ENCODE results near the gene FBXO42. TPM values are rescaled to one million over a fixed set of nuclear protein-coding genes. Genes with fewer than 3 reads are reported as not detected.

The FBXO42 gene
- total RNA-seq, 4 donors from 2014 or later = 22.0 to 52.6 (median 35.3) TPM

DNA sequence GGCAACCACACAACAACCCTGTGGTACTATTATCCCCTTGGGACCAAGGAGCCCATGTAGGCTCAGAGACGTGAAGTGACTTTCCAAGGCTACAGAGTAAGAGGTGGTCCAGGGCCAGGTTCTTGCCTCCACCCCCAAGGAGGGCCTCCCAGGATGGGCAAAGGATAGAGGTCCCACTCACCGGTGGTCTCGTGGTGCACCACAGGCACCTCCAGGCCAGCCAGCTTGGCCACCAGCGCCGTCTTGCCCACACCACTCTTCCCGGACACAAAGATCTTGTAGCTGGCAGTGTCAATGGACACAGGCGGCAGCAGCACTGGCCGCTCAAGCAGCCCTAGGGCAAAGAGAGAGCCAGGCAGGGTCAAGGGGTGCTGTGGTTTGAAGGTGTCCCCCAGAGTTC lies 118.8 kb downstream of the FBXO42 start:
- DNase-seq (ENCODE audit: extremely low spot score) = no peak
- WGBS = 100% methylated on average over 5 of the region's 8 CpGs
- H3K4me3 ChIP-seq = no peak overlapping the region

DNA sequence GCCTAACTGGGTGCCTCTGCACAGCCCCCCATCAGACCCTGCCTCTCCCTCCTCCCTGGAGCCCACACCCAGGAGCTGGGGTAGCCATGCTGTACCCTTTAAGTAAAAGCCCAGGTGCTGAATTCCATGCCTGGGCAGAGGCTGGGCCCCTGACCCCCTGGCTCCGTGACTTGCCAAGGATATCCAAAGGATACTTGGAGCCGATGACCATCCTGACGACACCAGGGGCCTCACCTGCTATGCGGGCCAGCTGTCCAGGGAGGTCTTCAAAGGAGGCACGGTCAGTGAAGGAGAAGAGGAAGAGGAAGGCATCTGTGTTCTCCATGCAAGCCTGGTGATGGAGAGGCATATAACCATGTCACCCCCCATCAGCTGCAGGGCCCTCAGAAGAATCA lies 120.0 kb downstream of the FBXO42 start:
- no peak for DNase-seq (ENCODE audit: extremely low spot score)
- H3K36me3 ChIP-seq = peaks cover 0 to 22% (median 8%) of the 10 kb centered on the region in 4 donors
- no peak overlapping the region for H3K27ac ChIP-seq (replicated peaks in 1 of 4)
- H3K4me1 ChIP-seq = peaks cover 12 to 25% (median 22%) of the 10 kb centered on the region in 4 donors
- intact Hi-C loops (cut with DNase I) = no loop called here
- WGBS = 100% methylated on average over 3 of the region's 5 CpGs
- H3K4me3 ChIP-seq = no peak overlapping the region
- TF ChIP-seq POLR2AphosphoS5 (IDR thresholded peaks at IDR 0.05) = no peak
- no peak for TF ChIP-seq POLR2A (IDR thresholded peaks at IDR 0.05; ENCODE audit: low read depth)
- TF ChIP-seq EP300 (IDR thresholded peaks at IDR 0.05) = no peak
- TF ChIP-seq, protein P1, sequence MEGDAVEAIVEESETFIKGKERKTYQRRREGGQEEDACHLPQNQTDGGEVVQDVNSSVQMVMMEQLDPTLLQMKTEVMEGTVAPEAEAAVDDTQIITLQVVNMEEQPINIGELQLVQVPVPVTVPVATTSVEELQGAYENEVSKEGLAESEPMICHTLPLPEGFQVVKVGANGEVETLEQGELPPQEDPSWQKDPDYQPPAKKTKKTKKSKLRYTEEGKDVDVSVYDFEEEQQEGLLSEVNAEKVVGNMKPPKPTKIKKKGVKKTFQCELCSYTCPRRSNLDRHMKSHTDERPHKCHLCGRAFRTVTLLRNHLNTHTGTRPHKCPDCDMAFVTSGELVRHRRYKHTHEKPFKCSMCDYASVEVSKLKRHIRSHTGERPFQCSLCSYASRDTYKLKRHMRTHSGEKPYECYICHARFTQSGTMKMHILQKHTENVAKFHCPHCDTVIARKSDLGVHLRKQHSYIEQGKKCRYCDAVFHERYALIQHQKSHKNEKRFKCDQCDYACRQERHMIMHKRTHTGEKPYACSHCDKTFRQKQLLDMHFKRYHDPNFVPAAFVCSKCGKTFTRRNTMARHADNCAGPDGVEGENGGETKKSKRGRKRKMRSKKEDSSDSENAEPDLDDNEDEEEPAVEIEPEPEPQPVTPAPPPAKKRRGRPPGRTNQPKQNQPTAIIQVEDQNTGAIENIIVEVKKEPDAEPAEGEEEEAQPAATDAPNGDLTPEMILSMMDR (IDR thresholded peaks at IDR 0.05) = no peak
- H3K27me3 ChIP-seq = peaks cover 0 to 22% (median 13%) of the 10 kb centered on the region in 4 donors
- peaks cover 0 to 2% (median 0%) of the 10 kb centered on the region in 4 donors for H3K9me3 ChIP-seq

More for the DNA sequence above, 118.8 kb downstream of the FBXO42 start:
- no peak overlapping the region for H3K27ac ChIP-seq (replicated peaks in 1 of 4)
- H3K27me3 ChIP-seq = peaks cover 0 to 11% (median 3%) of the 10 kb centered on the region in 4 donors
- H3K4me1 ChIP-seq = peaks cover 16 to 27% (median 22%) of the 10 kb centered on the region in 4 donors
- intact Hi-C loops (cut with DNase I) = no loop called here
- no peaks in the 10 kb centered on the region for H3K9me3 ChIP-seq
- H3K36me3 ChIP-seq = peaks cover 0 to 22% (median 8%) of the 10 kb centered on the region in 4 donors
- TF ChIP-seq, protein P1 (IDR thresholded peaks at IDR 0.05) = no peak
- no peak for TF ChIP-seq POLR2AphosphoS5 (IDR thresholded peaks at IDR 0.05)
- no peak for TF ChIP-seq EP300 (IDR thresholded peaks at IDR 0.05)
- no peak for TF ChIP-seq POLR2A (IDR thresholded peaks at IDR 0.05; ENCODE audit: low read depth)

DNA sequence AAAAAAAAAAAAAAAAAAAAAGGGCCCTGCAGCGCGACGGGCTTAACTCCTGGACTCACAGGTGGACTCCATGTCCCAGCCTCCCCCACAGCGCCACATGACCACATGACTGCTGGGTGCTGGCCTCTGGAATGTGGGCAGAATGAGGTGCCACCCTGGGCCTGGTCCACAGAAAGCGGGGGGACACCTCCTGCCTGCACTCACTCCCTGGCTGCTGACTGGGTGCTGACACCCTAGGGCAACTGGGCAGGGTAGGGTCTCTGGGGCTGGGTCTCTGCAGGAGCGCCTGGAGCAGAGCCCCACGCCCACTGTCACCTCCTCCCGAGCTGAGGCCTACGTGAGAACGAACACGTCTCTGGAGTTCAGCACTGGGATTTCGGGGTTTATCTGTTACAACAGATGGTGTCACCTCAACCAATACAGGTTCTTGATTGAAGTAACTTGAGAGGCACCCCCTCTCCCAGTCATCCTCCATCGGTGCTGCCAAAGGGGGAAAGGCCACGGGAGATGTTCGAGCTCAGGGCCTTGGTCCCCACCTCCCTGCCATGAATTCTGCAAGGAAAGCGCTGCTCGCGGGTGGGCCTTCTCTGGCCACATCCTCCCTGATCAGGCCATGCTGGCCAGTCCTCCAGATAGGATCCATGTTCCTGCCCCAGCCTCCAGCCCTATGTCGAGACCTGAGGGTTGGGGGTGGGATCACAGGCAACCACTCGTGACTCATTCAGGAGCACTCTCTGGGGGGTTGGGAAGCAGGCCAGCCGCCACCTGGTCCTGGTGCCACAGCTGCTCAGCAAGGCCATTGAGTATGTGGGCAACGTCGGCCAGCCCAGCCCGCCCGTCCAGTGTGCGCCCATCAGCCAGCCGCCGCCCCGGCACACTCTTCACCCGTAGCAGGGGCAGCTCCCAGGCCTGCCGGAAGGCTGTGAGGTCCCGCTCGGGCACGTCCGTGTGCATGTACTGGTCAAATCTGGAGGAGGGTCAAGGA lies 120.7 kb downstream of the FBXO42 start:
- peaks cover 0 to 9% (median 0%) of the 10 kb centered on the region in 4 donors for H3K9me3 ChIP-seq
- intact Hi-C loops (cut with DNase I) = no loop called here
- no peak overlapping the region for H3K27ac ChIP-seq (replicated peaks in 1 of 4)
- no peak for DNase-seq (ENCODE audit: extremely low spot score)
- peaks cover 18 to 27% (median 24%) of the 10 kb centered on the region in 4 donors for H3K4me1 ChIP-seq
- H3K4me3 ChIP-seq = no peak overlapping the region
- TF ChIP-seq POLR2A (IDR thresholded peaks at IDR 0.05; ENCODE audit: low read depth) (no peak), EP300 (IDR thresholded peaks at IDR 0.05) (no peak), POLR2AphosphoS5 (IDR thresholded peaks at IDR 0.05) (no peak)
- TF ChIP-seq, protein P1 (IDR thresholded peaks at IDR 0.05) = no peak
- peaks cover 3 to 29% (median 20%) of the 10 kb centered on the region in 4 donors for H3K27me3 ChIP-seq
- 90% methylated on average over 14 of the region's 35 CpGs for whole genome bisulfite sequencing
- peaks cover 0 to 22% (median 8%) of the 10 kb centered on the region in 4 donors for H3K36me3 ChIP-seq

DNA sequence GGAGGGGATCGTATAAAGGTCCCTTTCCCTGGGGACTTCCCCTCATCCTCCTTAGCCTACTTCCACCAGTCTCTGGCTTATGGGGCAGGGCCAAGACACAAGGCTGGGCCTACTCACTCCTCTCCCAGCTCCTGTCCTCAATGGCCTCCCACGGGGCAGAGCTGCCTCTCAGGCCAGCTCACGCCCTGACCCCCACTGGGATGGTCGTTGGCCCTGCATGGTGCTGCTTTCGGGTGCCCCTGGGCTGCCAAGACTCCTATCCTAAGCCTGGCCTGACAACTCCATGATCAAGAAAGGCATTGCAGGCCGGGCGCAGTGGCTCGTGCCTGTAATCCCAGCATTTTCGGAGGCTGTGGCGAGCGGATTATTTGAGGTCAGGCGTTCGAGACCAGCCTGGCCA lies 121.5 kb downstream of the FBXO42 start:
- peaks cover 0 to 12% (median 0%) of the 10 kb centered on the region in 4 donors for H3K9me3 ChIP-seq
- H3K27ac ChIP-seq (replicated peaks in 1 of 4) = no peak overlapping the region
- TF ChIP-seq, protein P1 (IDR thresholded peaks at IDR 0.05) = no peak
- TF ChIP-seq POLR2A (IDR thresholded peaks at IDR 0.05; ENCODE audit: low read depth) (no peak), EP300 (IDR thresholded peaks at IDR 0.05) (no peak), POLR2AphosphoS5 (IDR thresholded peaks at IDR 0.05) (no peak)
- no peak for DNase-seq (ENCODE audit: extremely low spot score)
- peaks cover 13 to 22% (median 18%) of the 10 kb centered on the region in 4 donors for H3K4me1 ChIP-seq
- intact Hi-C loops (cut with DNase I) = no loop called here
- H3K27me3 ChIP-seq = peaks cover 6 to 38% (median 25%) of the 10 kb centered on the region in 4 donors
- 84% methylated on average over 12 of the region's 13 CpGs for WGBS
- H3K36me3 ChIP-seq = peaks cover 0 to 22% (median 8%) of the 10 kb centered on the region in 4 donors
- no peak overlapping the region for H3K4me3 ChIP-seq

Measured in esophagus muscularis mucosa (tissue), 4 donors.